ENCODE results near the gene ACAP1.
A peak's percentile ranks its signal among the peaks of the same experiment; 100 is the strongest.

The ACAP1 gene

GRCh38 chr17:7312432-7313087, 23.8 kb upstream of the ACAP1 start:
- no peak for DNase-seq

DNA sequence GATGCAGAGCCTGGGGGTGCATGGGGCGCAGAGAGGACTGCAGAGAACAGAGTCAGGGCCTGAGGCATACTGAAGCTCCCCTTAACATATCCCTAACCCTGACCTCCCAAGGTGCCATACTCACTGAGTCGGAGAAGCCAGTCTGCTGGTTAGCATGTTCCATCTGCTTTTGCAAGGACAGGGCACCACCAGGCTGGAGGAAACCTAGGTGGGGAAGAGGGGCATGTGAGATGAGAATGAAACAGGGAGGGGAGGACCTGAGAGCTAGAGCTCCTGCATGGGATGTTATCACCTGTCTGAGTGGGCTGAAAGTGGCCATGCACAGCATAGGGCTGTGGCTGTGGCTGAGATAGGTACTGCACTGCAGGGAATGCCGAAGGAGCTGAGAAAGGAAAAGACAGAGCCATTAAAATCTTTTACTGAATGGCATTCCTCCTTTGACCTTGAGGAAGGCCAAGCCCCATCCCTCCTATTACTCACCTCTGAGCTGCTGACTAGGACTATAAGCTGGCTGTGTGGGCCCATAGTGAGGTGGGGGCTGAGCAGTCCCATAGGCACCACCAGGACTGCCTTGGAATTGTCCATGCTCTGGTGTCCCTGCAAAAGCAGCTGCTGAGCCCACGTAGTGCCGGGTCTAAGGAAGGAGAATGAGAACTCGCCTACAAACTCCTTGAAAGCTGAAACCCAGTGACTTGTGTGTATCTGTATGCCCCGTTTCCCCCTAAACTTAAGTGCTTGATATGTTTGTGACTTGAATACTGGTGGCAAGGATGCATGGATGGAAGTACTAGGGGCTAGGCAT, 23.0 kb upstream of the ACAP1 start:
- no peak for DNase-seq

GRCh38 chr17:7313890-7314718, 22.2 kb upstream of the ACAP1 start:
- no peak for DNase-seq

GRCh38 chr17:7314719-7315569, 21.4 kb upstream of the ACAP1 start, which contains the start of gene GPS2:
Gene GPS2, minus strand, starts transcription at chr17:7315360. Its CDS starts 308 bp downstream, at chr17:7315052.
- DNase-seq: peak; percentile 84 to 93 (median 92)

- DNase-seq: no peak
These were observed 20.6 kb upstream of the ACAP1 start for GRCh38 chr17:7315570-7316235.

GRCh38 chr17:7317161-7317803, 19.0 kb upstream of the ACAP1 start:
- no peak for DNase-seq

DNA sequence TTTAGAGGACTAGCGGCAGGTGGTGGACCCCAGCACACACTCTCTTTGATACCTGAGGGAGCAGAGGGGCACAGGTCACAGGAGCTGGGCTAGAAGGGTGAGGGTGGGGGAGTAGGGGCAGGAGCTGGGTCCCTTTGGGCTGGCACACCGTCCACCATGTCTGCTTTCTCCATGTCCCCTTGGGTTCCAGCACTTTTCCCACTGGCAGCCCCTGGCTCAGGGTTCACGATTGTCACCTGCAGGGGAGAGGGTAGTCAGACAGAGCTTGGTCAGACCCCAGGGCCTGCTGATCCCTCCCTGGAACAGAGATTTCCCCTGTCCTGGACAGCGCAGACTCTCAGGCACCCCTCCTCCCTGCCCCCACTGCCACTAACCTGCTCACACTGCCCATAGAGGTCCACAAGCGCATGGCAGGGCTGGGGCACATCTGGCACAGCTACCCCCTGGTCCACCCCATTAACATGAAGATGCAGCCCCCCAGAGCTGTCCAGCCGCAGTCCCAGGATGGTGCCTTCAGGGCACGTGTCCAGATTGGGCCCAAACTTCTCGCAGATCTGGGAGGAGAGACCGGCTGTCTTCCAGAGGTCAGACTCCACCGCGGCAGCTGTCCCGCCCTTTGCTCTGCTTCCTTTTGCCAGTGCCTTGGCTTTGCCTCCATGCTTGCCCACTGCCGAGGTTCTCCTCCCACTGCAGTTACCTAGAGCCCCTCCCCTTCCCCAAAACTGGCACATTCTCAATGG, 18.0 kb upstream of the ACAP1 start:
- no peak for DNase-seq

GRCh38 chr17:7321466-7321865, 14.9 kb upstream of the ACAP1 start:
- DNase-seq: no peak

DNA sequence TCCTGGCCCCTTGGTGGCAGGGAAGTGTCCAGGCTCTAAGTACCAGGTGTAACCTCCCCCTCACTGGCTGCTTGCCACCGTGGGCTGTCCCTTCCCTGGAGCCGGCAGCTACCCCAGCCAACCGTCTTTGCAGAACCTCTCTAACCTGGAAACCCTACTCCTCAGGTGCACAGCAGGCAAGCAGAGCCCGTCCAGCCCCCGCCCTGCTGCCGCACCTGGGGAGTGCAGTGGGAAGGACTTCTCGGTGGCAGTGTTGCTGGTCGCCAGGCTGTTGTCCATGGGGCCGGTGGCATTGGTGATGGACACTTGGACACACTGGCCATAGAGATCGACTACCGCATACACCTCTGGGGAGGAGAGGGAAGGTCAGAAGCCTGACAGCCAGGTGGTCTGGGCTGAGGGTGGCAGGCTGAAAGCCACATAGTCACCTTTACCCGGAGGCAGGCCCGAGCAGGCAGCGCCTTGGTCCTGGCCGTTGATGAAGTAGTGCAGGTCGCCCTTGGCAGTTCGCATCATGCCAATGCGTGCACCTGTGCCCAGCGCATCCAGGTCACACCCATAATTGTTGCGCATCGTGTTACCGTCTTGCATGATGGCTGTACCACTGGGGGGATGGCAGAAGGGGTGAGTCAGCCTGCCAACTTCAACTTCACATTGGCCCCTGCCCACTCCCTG, 13.7 kb upstream of the ACAP1 start:
- no peak for DNase-seq

DNA sequence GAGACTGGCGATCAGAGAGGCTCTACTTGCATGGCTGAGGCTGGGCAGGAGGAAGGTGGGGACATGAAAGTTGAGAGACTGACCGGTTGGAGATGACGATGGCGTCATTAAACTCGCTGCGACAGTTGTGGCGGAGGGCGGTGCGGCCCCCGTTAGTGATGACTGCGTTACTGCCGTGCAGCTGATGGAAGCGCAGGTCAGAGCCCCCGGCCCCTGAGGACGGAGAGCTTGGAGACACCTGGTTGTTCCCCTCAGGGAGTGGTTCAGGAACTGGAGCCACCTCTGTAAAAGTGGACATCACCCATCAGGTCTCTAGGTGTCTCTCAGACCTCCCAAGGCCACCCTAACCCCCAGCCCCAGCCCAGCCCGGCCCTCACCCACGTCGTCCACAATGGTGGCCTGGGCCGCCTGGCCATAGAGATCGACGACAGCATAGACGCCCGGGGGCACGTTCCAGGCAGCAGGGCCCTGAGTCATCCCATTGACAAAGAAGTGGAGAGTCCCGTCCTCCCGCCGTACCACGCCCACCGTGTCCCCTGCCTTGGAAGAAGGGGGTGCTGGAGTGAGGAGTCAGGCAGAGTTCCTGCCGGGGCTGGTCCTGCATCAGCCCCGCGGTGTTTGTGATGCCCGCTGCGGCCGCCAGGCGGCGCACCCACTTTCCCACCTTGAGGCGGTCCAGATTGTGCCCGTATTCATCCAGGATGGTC, 12.4 kb upstream of the ACAP1 start:
- peak in 4 of 5 donors; percentile 46 to 57 (median 48) for DNase-seq

- no peak for DNase-seq
These were observed 11.9 kb upstream of the ACAP1 start for GRCh38 chr17:7324438-7324779.

DNA sequence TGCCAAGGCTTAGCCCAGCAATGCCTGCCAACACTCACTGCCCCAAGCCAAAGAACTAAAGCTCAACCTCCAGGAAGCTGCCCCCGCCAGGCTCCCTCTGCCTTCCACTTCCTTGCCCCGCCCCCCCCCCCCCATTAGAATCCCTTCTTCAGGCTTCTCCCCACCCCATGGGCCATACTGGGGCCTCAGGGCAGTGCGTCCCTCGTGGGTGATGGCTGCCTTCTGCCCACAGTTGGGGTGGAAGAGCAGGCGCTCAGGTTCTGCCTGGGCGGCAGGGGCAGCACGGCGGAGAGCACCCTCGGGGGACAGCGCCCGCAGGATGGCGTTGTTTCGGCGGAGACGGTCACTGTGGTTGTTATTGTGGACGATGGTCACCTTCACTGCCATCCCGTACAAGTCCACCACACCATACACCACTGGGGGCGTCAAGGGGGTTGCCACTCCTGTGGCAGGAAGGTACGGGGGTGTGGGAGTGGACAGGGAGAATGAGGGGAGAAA, 11.2 kb upstream of the ACAP1 start:
- no peak for DNase-seq

GRCh38 chr17:7326186-7326585, 10.1 kb upstream of the ACAP1 start:
- DNase-seq: no peak

DNA sequence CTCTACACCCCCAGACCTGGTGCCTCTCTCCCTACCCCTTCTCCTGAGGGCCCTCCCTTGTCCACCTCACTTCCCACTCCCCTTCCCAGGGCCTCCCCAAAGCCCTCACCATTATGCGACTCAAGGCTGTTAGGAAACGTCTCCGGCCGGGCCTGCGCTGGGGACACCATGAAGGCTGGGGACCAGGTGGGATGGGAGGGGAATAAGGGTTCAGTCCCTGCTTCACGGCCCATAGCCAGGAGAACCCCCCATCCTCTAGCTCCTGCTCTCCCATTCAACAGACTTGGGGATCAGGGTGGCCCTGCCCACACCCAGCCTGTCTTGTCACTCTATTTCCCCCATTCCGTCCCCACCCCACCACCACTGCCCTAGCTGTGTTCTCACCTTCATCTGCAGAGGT, 9.3 kb upstream of the ACAP1 start:
- no peak for DNase-seq

DNA sequence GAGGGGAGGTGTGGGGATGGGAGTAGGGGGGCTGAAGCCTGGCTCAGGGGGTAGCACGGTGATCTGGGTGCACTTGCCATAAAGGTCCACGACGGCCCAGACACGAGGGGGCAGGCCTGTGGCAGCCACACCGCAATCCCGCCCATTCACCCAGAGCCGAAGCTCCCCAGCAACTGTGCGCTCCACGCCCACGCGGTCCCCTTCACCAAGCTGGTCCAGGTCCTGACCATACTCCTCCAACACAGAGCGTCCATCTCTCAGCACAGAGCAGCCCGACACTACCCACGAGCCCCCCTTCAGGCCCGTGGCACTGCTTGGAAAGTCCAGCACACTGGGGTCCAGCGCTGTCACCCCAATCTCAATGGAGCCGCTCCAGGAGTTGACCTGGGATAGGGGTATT, 8.8 kb upstream of the ACAP1 start:
- no peak for DNase-seq

GRCh38 chr17:7328009-7328408, 8.3 kb upstream of the ACAP1 start:
- no peak for DNase-seq

- DNase-seq: peak in 1 of 5 donors; percentile 33
These were observed 7.4 kb upstream of the ACAP1 start, which contains the start of gene NEURL4 for GRCh38 chr17:7328840-7329373. Gene NEURL4, minus strand, starts transcription at chr17:7329335. Its CDS starts 23 bp downstream, at chr17:7329312.

DNA sequence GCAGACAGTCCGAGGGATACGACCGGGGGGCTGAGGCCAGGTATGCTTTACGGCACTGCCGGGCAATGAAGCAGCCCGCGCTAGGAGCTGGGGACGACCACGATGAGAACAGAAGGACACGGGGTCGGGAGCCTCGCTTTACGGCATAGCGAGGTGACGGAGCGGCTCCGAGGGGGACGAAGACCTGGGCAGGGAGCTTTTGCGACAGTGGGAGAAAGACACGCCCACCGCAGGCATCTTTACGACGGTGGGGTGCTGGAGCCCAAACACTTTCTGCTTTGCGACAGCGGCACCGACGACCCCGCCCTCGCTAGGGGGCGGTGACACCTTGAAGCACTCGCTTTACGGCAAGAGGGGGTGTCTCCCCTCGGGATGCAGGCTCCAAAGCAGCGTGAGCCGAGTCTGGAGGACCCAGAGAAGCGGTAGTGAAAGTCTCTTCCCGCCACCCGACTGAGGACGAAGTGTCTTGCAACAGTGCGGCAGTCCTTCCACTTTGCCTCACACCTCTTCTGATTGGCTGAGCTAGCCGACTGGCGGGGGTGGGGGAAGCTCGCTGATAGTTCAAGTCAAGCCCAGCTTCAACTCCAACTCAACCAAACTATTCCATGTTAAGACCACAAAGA, 6.8 kb upstream of the ACAP1 start:
- DNase-seq: peak; percentile 92 to 99 (median 95)
